Measurements from ENCODE around the gene PLCB1.

GRCh38 chr20:8657664-8658063 is 525.6 kb downstream of the PLCB1 start:
- no peak for TF ChIP-seq CTCF (conservative IDR thresholded peaks at IDR 0.05; ENCODE audit: low read depth, low read length)
- no peak for TF ChIP-seq EZH2 (IDR thresholded peaks at IDR 0.05; ENCODE audit: borderline replicate concordance, low read depth, low read length, poor library complexity, severe bottlenecking)
